ENCODE data around the gene TFR2.

Gene TFR2

DNA sequence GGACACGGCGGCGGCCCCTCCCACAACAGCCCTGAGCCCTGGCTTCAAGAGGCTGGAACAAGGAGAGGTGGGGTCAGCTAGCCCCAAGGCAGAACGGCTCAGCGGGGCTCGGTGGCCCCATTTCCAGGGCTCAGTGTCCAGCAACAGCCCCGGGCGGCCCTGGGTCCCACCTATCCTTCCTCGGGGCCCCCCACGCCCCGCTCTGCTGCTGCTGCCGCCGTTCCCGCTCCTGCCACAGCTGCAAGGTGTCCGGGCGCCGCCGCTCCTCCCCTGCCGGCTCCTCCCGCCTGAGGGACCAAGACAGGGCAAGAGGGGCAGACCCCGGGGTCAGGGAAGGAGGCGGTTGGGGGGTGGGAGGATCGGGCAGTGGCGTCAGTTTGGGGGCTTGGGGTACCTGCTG, 64.2 kb downstream of the TFR2 start:
- Histone ChIP-seq H3K36me3 (ENCODE audit: low read length) (no peaks in the 10 kb centered on the region), H3K27me3 (ENCODE audit: low read length) (no peaks in the 10 kb centered on the region), H3K4me3 (ENCODE audit: insufficient read depth, low read length, poor library complexity, severe bottlenecking) (no peak overlapping the region), H3K9ac (ENCODE audit: low read length) (no peak overlapping the region), H3K9me2 (replicated peaks; ENCODE audit: insufficient read depth, low read length) (no peaks in the 10 kb centered on the region), H3K27ac (ENCODE audit: low read depth, low read length) (no peak overlapping the region), H3K4me2 (ENCODE audit: low read depth, low read length, poor library complexity, severe bottlenecking) (no peak overlapping the region), H3F3A (ENCODE audit: insufficient read depth) (no peaks in the 10 kb centered on the region), H4K20me1 (ENCODE audit: low read depth, low read length) (no peaks in the 10 kb centered on the region), H3K79me2 (ENCODE audit: insufficient read depth, low read length) (no peaks in the 10 kb centered on the region), H3K9me3 (ENCODE audit: insufficient read depth, low read length) (no peaks in the 10 kb centered on the region), H2AFZ (ENCODE audit: low read depth, low read length, severe bottlenecking) (no peak overlapping the region)
- TF ChIP-seq EZH2phosphoT487 (conservative IDR thresholded peaks at IDR 0.05; ENCODE audit: low read length), result no peak
- TF ChIP-seq, protein P1, sequence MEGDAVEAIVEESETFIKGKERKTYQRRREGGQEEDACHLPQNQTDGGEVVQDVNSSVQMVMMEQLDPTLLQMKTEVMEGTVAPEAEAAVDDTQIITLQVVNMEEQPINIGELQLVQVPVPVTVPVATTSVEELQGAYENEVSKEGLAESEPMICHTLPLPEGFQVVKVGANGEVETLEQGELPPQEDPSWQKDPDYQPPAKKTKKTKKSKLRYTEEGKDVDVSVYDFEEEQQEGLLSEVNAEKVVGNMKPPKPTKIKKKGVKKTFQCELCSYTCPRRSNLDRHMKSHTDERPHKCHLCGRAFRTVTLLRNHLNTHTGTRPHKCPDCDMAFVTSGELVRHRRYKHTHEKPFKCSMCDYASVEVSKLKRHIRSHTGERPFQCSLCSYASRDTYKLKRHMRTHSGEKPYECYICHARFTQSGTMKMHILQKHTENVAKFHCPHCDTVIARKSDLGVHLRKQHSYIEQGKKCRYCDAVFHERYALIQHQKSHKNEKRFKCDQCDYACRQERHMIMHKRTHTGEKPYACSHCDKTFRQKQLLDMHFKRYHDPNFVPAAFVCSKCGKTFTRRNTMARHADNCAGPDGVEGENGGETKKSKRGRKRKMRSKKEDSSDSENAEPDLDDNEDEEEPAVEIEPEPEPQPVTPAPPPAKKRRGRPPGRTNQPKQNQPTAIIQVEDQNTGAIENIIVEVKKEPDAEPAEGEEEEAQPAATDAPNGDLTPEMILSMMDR (IDR thresholded peaks at IDR 0.05; ENCODE audit: insufficient read depth, low read length, poor library complexity, severe bottlenecking), result no peak

DNA sequence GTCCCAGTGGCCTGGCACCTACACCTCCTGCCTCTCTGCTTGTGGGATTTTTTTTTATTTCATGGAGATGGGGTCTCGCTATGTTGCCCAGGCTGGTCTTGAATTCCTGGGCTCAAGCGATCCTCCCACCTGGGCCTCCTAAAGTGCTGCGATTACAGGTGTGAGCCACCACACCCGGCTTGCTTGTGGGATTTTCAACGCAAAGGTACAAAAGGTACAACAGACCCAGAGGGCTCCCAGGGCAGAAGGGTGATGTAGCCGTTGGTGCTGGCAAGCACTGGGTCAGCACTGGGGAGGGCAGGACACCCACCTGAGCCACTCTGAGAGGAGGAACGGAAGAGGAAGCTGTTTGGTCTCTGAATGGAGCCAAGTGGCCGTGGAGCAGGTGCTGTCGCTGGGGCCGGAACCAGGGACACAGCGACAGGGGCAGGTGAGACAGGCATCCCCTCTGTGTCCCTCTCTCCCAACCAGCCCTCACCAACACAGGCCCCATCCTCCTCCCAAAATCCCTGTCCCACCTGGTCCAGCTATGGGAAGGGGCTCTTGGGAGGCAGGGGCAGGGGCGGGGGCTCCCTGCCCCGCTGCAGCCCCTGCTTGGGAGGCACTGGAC, 64.9 kb downstream of the TFR2 start:
- Histone ChIP-seq H3K27me3 (ENCODE audit: low read length) (no peaks in the 10 kb centered on the region), H4K20me1 (ENCODE audit: low read depth, low read length) (no peaks in the 10 kb centered on the region), H3K4me3 (ENCODE audit: insufficient read depth, low read length, poor library complexity, severe bottlenecking) (no peak overlapping the region), H3K36me3 (ENCODE audit: low read length) (no peaks in the 10 kb centered on the region), H3K4me2 (ENCODE audit: low read depth, low read length, poor library complexity, severe bottlenecking) (no peak overlapping the region), H3K9ac (ENCODE audit: low read length) (no peak overlapping the region), H3K9me3 (ENCODE audit: insufficient read depth, low read length) (no peaks in the 10 kb centered on the region), H3K79me2 (ENCODE audit: insufficient read depth, low read length) (no peaks in the 10 kb centered on the region), H3K27ac (ENCODE audit: low read depth, low read length) (no peak overlapping the region), H2AFZ (ENCODE audit: low read depth, low read length, severe bottlenecking) (no peak overlapping the region), H3F3A (ENCODE audit: insufficient read depth) (no peaks in the 10 kb centered on the region), H3K9me2 (replicated peaks; ENCODE audit: insufficient read depth, low read length) (no peaks in the 10 kb centered on the region)
- TF ChIP-seq EZH2phosphoT487 (conservative IDR thresholded peaks at IDR 0.05; ENCODE audit: low read length), result no peak
- TF ChIP-seq, protein P1 (IDR thresholded peaks at IDR 0.05; ENCODE audit: insufficient read depth, low read length, poor library complexity, severe bottlenecking), result no peak

DNA sequence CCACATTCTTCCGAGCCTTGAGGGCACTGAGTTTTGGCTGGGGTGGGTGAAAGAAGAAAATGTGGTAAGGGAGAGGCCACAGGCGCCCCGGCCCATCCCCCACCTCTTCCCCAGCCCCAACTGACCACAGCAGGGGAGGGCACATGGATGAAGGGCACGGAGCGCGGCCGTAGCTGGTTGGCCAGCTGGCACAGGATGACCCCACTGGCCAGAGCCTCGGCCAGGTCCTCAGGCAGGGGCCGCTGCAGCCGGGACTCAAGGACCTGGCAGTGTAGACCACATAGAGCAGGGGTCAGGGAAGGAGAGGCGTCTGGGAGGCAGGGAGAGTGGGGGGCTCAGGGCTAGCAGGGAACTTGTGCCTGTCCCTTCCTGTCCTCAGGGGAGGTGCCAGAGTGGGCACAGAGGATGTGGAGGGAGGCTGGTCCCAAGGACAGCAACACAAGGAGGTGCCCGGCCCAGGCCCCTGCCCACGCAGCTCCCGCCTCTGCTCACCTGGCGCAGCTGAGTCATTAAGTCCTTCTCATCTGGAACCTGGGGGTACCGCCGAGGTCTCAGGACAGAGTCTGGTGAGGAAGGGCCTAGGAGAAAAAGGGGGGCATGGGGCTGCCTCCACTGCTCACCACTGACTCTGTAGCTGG, 65.5 kb downstream of the TFR2 start:
- no peak overlapping the region for H3K4me2 ChIP-seq (ENCODE audit: low read depth, low read length, poor library complexity, severe bottlenecking)
- H3K9ac ChIP-seq (ENCODE audit: low read length), result no peak overlapping the region
- no peak for TF ChIP-seq EZH2phosphoT487 (conservative IDR thresholded peaks at IDR 0.05; ENCODE audit: low read length)
- TF ChIP-seq, protein P1 (IDR thresholded peaks at IDR 0.05; ENCODE audit: insufficient read depth, low read length, poor library complexity, severe bottlenecking), result no peak
- no peak overlapping the region for H2AFZ ChIP-seq (ENCODE audit: low read depth, low read length, severe bottlenecking)
- H3K36me3 ChIP-seq (ENCODE audit: low read length), result no peaks in the 10 kb centered on the region
- no peaks in the 10 kb centered on the region for H3F3A ChIP-seq (ENCODE audit: insufficient read depth)
- no peaks in the 10 kb centered on the region for H3K9me2 ChIP-seq (replicated peaks; ENCODE audit: insufficient read depth, low read length)
- no peaks in the 10 kb centered on the region for H3K79me2 ChIP-seq (ENCODE audit: insufficient read depth, low read length)
- no peak overlapping the region for H3K27ac ChIP-seq (ENCODE audit: low read depth, low read length)
- H3K4me3 ChIP-seq (ENCODE audit: insufficient read depth, low read length, poor library complexity, severe bottlenecking), result no peak overlapping the region
- H4K20me1 ChIP-seq (ENCODE audit: low read depth, low read length), result no peaks in the 10 kb centered on the region
- H3K27me3 ChIP-seq (ENCODE audit: low read length), result no peaks in the 10 kb centered on the region
- no peaks in the 10 kb centered on the region for H3K9me3 ChIP-seq (ENCODE audit: insufficient read depth, low read length)

Data from SU-DHL-6 (cell line).